SK-N-SH treated with all-trans-retinoic acid at 6 μM for 48 hours (cell line): ENCODE data around the gene IFI27L1.

Experiments
- ATAC-seq: fragments of 200-7000 bp; cut with Tn5 transposase; 3 replicates; pipeline ENCODE4 v1.9.1; 2020; ENCODE audit warnings: mild to moderate bottlenecking, moderate library complexity
- ARNTL ChIP-seq: fragments of 450-650 bp; formaldehyde crosslinking; IDR thresholded peaks from 2 replicates; pipeline ENCODE4 v1.5.0; 2020; ENCODE audit warnings: low read depth, mild to moderate bottlenecking, moderate library complexity, borderline replicate concordance
- BACH2 ChIP-seq: fragments of 250-450 bp; sonication (Bioruptor Pico); IDR thresholded peaks from 2 replicates; pipeline ENCODE4 v1.9.0; 2021; ENCODE audit warnings: mild to moderate bottlenecking, borderline replicate concordance
- CREB5 ChIP-seq: fragments of 250-450 bp; sonication (Bioruptor Pico); IDR thresholded peaks from 2 replicates; pipeline ENCODE4 v1.5.1; 2020; ENCODE audit warnings: low read depth, mild to moderate bottlenecking, moderate library complexity
- CSDC2 ChIP-seq: fragments of 250-450 bp; sonication (Bioruptor Pico); IDR thresholded peaks from 2 replicates; pipeline ENCODE4 v1.5.0; 2020; ENCODE audit warnings: mild to moderate bottlenecking, moderate library complexity
- ESRRG ChIP-seq: fragments of 250-450 bp; sonication (Bioruptor Pico); IDR thresholded peaks from 2 replicates; pipeline ENCODE4 v1.6.1; 2021; ENCODE audit warnings: mild to moderate bottlenecking
- GLIS3 ChIP-seq: fragments of 250-450 bp; sonication (Bioruptor Pico); IDR thresholded peaks from 2 replicates; pipeline ENCODE4 v1.5.0; 2020; ENCODE audit warnings: mild to moderate bottlenecking, moderate library complexity
- ISL1 ChIP-seq: fragments of 250-450 bp; sonication (Bioruptor Pico); IDR thresholded peaks from 2 replicates; pipeline ENCODE4 v2.1.2; 2022; ENCODE audit warnings: mild to moderate bottlenecking, moderate library complexity
- OSR1 ChIP-seq: fragments of 250-450 bp; sonication (Bioruptor Pico); IDR thresholded peaks from 2 replicates; pipeline ENCODE4 v1.8.0; 2022; ENCODE audit warnings: moderate library complexity, mild to moderate bottlenecking, inconsistent platforms
- RARB ChIP-seq: fragments of 250-450 bp; sonication (Bioruptor Pico); IDR thresholded peaks from 2 replicates; pipeline ENCODE4 v1.8.0; 2021; ENCODE audit warnings: mild to moderate bottlenecking, moderate library complexity
- SNAI2 ChIP-seq: fragments of 250-450 bp; sonication (Bioruptor Pico); IDR thresholded peaks from 2 replicates; pipeline ENCODE4 v1.5.0; 2020; ENCODE audit warnings: mild to moderate bottlenecking, moderate library complexity
- TCF4 ChIP-seq: fragments of 250-450 bp; sonication (Bioruptor Pico); IDR thresholded peaks from 2 replicates; pipeline ENCODE4 v1.8.0; 2021; ENCODE audit warnings: mild to moderate bottlenecking, moderate library complexity, borderline replicate concordance
- TOX ChIP-seq: fragments of 250-450 bp; sonication (Bioruptor Pico); IDR thresholded peaks from 2 replicates; pipeline ENCODE4 v1.8.0; 2021; ENCODE audit warnings: mild to moderate bottlenecking, moderate library complexity, borderline replicate concordance
- ZC3H10 ChIP-seq: fragments of 250-450 bp; sonication (Bioruptor Pico); IDR thresholded peaks from 2 replicates; pipeline ENCODE4 v1.5.1; 2021; ENCODE audit warnings: mild to moderate bottlenecking, moderate library complexity
- ZFP3 ChIP-seq: fragments of 250-450 bp; sonication (Bioruptor Pico); IDR thresholded peaks from 2 replicates; pipeline ENCODE4 v1.5.0; 2020; ENCODE audit warnings: mild to moderate bottlenecking, moderate library complexity
- ZFP30 ChIP-seq: fragments of 450-650 bp; formaldehyde crosslinking; IDR thresholded peaks from 2 replicates; pipeline ENCODE4 v1.5.0; 2022; ENCODE audit warnings: mild to moderate bottlenecking, moderate library complexity
- ZNF70 ChIP-seq: fragments of 450-650 bp; formaldehyde crosslinking; IDR thresholded peaks from 2 replicates; pipeline ENCODE4 v1.5.0; 2020; ENCODE audit warnings: mild to moderate bottlenecking, moderate library complexity
- TF ChIP-seq, protein P1 (sequence below): fragments of 250-450 bp; sonication (Bioruptor Pico); IDR thresholded peaks from 2 replicates; pipeline ENCODE4 v1.8.0; 2021; ENCODE audit warnings: low read depth, mild to moderate bottlenecking, moderate library complexity, borderline replicate concordance
- TF ChIP-seq, protein P2 (sequence below): fragments of 250-450 bp; sonication (Bioruptor Pico); IDR thresholded peaks from 2 replicates; pipeline ENCODE4 v1.5.1; 2021; ENCODE audit warnings: mild to moderate bottlenecking, moderate library complexity
- TF ChIP-seq, protein P3 (sequence below): fragments of 250-450 bp; sonication (Bioruptor Pico); IDR thresholded peaks from 2 replicates; pipeline ENCODE4 v1.5.0; 2020; ENCODE audit warnings: mild to moderate bottlenecking, moderate library complexity

IFI27L1 gene

DNA sequence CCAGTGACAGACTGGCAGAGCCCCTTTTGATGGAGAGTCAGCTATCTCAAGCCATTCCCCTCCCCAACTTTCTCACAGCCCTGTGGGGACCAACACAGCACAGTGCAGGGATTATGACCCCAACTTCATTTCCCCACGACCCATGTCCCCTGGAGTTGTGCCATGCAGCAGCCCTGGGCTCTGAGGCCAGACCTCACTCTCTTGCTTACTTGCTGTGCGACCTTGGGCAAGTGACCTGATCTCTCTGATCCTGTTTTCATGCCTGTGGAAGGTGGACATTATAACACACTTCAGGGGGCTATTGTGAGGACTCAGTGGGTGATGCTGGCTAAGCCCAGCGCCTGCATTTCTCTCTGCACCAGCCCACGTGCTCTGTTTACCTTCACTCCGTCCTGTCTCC lies 40.9 kb upstream of the IFI27L1 start (continued):
- TF ChIP-seq, protein P1, sequence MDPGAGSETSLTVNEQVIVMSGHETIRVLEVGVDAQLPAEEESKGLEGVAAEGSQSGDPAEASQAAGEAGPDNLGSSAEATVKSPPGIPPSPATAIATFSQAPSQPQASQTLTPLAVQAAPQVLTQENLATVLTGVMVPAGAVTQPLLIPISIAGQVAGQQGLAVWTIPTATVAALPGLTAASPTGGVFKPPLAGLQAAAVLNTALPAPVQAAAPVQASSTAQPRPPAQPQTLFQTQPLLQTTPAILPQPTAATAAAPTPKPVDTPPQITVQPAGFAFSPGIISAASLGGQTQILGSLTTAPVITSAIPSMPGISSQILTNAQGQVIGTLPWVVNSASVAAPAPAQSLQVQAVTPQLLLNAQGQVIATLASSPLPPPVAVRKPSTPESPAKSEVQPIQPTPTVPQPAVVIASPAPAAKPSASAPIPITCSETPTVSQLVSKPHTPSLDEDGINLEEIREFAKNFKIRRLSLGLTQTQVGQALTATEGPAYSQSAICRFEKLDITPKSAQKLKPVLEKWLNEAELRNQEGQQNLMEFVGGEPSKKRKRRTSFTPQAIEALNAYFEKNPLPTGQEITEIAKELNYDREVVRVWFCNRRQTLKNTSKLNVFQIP = no peak

DNA sequence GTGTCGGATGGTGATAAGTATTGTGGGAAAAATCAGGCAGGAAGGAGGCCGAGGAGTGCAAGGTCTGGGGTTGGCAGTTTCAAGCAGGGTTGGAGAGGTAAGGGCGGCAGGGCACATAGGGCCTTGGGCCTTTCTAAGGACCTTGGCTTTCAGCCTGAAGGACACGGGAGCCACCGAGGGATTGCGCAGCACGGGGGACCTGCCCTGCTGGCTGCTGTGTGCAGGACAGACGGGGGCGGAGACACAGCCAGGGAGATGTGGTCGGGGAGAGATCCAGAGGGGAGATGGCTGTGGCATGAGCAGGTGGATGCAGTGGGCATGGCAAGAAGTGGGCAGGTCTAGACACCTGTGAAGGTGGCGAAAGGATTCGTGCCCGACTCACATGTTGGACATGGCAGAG lies 40.3 kb upstream of the IFI27L1 start:
- no peak for TF ChIP-seq ISL1 (CRISPR knock-in tag)
- TF ChIP-seq SNAI2 (CRISPR knock-in tag) = no peak
- TF ChIP-seq GLIS3 (CRISPR knock-in tag) = no peak
- no peak for TF ChIP-seq TOX (CRISPR knock-in tag)
- TF ChIP-seq ESRRG = no peak
- TF ChIP-seq, protein P2, sequence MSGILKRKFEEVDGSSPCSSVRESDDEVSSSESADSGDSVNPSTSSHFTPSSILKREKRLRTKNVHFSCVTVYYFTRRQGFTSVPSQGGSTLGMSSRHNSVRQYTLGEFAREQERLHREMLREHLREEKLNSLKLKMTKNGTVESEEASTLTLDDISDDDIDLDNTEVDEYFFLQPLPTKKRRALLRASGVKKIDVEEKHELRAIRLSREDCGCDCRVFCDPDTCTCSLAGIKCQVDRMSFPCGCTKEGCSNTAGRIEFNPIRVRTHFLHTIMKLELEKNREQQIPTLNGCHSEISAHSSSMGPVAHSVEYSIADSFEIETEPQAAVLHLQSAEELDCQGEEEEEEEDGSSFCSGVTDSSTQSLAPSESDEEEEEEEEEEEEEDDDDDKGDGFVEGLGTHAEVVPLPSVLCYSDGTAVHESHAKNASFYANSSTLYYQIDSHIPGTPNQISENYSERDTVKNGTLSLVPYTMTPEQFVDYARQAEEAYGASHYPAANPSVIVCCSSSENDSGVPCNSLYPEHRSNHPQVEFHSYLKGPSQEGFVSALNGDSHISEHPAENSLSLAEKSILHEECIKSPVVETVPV (CRISPR knock-in tag) = no peak
- TF ChIP-seq ZFP30 = no peak
- TF ChIP-seq CREB5 = no peak
- TF ChIP-seq CSDC2 (CRISPR knock-in tag) = no peak
- TF ChIP-seq, protein P3, sequence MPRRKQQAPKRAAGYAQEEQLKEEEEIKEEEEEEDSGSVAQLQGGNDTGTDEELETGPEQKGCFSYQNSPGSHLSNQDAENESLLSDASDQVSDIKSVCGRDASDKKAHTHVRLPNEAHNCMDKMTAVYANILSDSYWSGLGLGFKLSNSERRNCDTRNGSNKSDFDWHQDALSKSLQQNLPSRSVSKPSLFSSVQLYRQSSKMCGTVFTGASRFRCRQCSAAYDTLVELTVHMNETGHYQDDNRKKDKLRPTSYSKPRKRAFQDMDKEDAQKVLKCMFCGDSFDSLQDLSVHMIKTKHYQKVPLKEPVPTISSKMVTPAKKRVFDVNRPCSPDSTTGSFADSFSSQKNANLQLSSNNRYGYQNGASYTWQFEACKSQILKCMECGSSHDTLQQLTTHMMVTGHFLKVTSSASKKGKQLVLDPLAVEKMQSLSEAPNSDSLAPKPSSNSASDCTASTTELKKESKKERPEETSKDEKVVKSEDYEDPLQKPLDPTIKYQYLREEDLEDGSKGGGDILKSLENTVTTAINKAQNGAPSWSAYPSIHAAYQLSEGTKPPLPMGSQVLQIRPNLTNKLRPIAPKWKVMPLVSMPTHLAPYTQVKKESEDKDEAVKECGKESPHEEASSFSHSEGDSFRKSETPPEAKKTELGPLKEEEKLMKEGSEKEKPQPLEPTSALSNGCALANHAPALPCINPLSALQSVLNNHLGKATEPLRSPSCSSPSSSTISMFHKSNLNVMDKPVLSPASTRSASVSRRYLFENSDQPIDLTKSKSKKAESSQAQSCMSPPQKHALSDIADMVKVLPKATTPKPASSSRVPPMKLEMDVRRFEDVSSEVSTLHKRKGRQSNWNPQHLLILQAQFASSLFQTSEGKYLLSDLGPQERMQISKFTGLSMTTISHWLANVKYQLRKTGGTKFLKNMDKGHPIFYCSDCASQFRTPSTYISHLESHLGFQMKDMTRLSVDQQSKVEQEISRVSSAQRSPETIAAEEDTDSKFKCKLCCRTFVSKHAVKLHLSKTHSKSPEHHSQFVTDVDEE (CRISPR knock-in tag) = no peak
- no peak for TF ChIP-seq ZC3H10 (CRISPR knock-in tag)
- no peak for ATAC-seq

DNA sequence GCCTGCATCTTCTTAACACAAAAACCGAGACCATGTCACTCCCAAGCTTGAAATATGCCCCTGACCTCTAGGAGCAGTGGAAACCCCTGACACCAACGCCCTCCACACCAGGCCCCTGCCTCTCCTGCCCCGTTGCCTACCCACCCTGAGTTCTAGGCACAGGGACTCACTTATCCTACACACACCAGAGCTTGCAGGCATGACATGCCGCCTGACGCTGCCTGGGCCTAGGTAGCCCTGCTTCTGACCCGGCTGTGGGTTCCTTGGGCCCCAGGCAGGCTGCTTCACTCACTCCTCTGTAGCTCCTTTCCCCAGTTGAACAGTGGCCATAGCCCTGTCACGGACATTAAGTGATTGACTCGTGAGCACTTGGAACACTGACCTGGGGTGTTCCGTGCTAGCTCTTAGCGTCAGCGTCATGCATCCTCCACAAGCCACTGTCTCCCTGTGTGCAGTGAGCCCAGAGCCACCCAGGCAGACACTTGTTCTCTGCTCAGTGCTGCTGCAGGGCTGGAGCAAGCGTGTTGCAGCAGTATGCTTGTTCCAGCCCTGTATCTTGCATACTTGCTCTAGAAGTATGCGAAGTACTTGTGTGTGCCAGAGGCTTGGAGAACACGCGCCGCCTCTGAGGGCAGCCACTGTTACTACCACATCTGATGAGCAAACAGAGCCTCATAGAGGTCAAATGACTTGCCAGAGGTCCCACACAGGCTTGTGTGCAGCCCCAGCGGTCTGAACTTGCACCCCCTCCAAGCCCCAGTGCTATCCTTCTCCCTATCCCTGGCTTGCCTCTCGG lies 39.4 kb upstream of the IFI27L1 start:
- ATAC-seq = peak; percentile 11; the same call in 2 of the 3 replicates
- no peak for TF ChIP-seq ESRRG
- TF ChIP-seq, protein P3 (CRISPR knock-in tag) = no peak
- TF ChIP-seq ARNTL (CRISPR knock-in tag) = no peak
- no peak for TF ChIP-seq ISL1 (CRISPR knock-in tag)
- TF ChIP-seq OSR1 (CRISPR knock-in tag) = no peak
- no peak for TF ChIP-seq RARB (CRISPR knock-in tag)
- TF ChIP-seq ZFP30 = no peak
- TF ChIP-seq, all 23 proteins: peak for 0

DNA sequence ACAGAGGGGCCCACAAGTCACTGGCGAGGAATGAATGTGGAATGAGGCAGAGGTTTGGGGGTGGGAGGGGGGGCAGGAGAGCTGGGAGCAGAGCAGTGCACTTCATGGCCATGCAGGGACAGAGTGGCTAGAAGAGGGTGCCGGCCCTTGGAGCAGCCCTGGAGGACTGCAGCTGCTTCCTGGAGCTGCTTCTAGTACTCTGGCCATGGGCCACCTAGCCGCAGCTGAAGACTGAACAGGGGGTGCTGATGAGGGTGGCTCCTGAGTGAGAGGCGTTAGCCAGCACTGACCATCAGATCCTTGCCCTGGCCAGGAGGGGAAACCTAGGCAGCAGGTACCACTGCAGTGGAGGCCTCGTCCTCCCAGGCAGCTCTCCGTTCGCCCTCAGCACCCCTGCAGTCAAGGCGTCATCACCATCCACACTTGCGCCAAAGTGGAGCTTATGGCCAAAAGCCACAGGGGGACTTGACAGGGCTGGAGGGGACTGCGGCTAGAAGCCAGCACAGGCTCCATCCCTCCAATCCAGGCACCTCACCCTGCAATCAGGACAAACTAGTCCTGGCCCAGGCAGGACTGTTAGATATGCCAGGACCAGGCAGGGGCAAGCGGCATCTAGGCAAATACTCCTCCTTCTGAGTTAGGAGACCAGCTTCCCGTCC lies 38.5 kb upstream of the IFI27L1 start:
- ATAC-seq = peak; percentile 5; the same call in 2 of the 3 replicates
- TF ChIP-seq ISL1 (CRISPR knock-in tag) = no peak
- TF ChIP-seq OSR1 (CRISPR knock-in tag) = no peak
- TF ChIP-seq ZC3H10 (CRISPR knock-in tag) = no peak
- TF ChIP-seq ZNF70 (CRISPR knock-in tag) = no peak
- TF ChIP-seq CSDC2 (CRISPR knock-in tag) = no peak
- TF ChIP-seq, protein P3 (CRISPR knock-in tag) = no peak
- TF ChIP-seq ZFP3 (CRISPR knock-in tag) = no peak
- TF ChIP-seq TOX (CRISPR knock-in tag) = no peak
- no peak for TF ChIP-seq RARB (CRISPR knock-in tag)
- TF ChIP-seq, protein P1 = no peak
- no peak for TF ChIP-seq TCF4 (CRISPR knock-in tag)
- TF ChIP-seq BACH2 (CRISPR knock-in tag) = no peak
